Cardiac muscle cell (in vitro differentiated cells and primary cell): ENCODE results near the gene PIGU. TPM values are rescaled to one million over a fixed set of nuclear protein-coding genes. Genes with fewer than 3 reads are reported as not detected.

Source experiments
- DNase-seq, 2 donors: peaks; one replicate each; pipeline versions ENCODE4 v3.0.0 to v3.0.0-alpha.2; 2010 to 2017; ENCODE audit warnings: low read depth in 1 of 2, low spot score in 1 of 2
- H3K27ac ChIP-seq: fragments of 200-600 bp; sonication (generic); 2 replicates; pipeline ENCODE4 v1.5.1; 2016
- H3K27me3 ChIP-seq: fragments of 200-600 bp; sonication (generic); 2 replicates; pipeline ENCODE4 v1.6.0; 2016; ENCODE audit warnings: control low read depth
- H3K36me3 ChIP-seq: fragments of 200-600 bp; sonication (generic); 2 replicates; pipeline ENCODE4 v1.5.1; 2016; ENCODE audit warnings: control low read depth
- H3K4me1 ChIP-seq: fragments of 200-600 bp; sonication (generic); 2 replicates; pipeline ENCODE4 v1.8.1; 2017; ENCODE audit warnings: low read depth, mild to moderate bottlenecking, mixed run types
- H3K4me3 ChIP-seq: fragments of 200-600 bp; sonication (generic); 2 replicates; pipeline ENCODE4 v1.5.1; 2016; ENCODE audit warnings: mild to moderate bottlenecking
- H3K9me3 ChIP-seq: fragments of 200-600 bp; sonication (generic); 2 replicates; pipeline ENCODE4 v1.5.1; 2017; ENCODE audit warnings: low read depth, mild to moderate bottlenecking, control low read depth
- polyA plus RNA-seq: library from polyadenylated mRNA; unstranded; fragments of >200 nt; fragmentation: Nextera tagmentation; extraction: Ambion mirVana; gene quantifications from 2 replicates; pipeline ENCODE4 v1.2.1, GENCODE V29; 2016
- total RNA-seq: library from RNA; depleted of rRNA; stranded (reverse); fragments of >200 nt; gene quantifications from 2 replicates; pipeline ENCODE4 v1.2.3, GENCODE V29; 2016
- TF ChIP-seq, protein P1 (sequence below): IDR thresholded peaks from 2 replicates; pipeline ENCODE4 v1.5.1; 2012; ENCODE audit warnings: low read depth, mild to moderate bottlenecking, low read length

Gene PIGU
- total and polyA plus RNA-seq, 2 experiments from 2014 or later = 22.8 to 40.9 TPM

GRCh38 chr20:34654207-34654744 is 22.6 kb downstream of the PIGU start:
- no peaks in the 10 kb centered on the region for H3K36me3 ChIP-seq
- TF ChIP-seq, protein P1, sequence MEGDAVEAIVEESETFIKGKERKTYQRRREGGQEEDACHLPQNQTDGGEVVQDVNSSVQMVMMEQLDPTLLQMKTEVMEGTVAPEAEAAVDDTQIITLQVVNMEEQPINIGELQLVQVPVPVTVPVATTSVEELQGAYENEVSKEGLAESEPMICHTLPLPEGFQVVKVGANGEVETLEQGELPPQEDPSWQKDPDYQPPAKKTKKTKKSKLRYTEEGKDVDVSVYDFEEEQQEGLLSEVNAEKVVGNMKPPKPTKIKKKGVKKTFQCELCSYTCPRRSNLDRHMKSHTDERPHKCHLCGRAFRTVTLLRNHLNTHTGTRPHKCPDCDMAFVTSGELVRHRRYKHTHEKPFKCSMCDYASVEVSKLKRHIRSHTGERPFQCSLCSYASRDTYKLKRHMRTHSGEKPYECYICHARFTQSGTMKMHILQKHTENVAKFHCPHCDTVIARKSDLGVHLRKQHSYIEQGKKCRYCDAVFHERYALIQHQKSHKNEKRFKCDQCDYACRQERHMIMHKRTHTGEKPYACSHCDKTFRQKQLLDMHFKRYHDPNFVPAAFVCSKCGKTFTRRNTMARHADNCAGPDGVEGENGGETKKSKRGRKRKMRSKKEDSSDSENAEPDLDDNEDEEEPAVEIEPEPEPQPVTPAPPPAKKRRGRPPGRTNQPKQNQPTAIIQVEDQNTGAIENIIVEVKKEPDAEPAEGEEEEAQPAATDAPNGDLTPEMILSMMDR = no peak
- H3K9me3 ChIP-seq = no peaks in the 10 kb centered on the region
- H3K4me1 ChIP-seq = no peaks in the 10 kb centered on the region
- DNase-seq = no peak
- H3K27me3 ChIP-seq = no peaks in the 10 kb centered on the region
- no peak overlapping the region for H3K4me3 ChIP-seq
- no peak overlapping the region for H3K27ac ChIP-seq

- Histone ChIP-seq H3K9me3 (no peaks in the 10 kb centered on the region), H3K27me3 (no peaks in the 10 kb centered on the region), H3K36me3 (no peaks in the 10 kb centered on the region), H3K4me3 (no peak overlapping the region), H3K27ac (no peak overlapping the region), H3K4me1 (no peaks in the 10 kb centered on the region)
- TF ChIP-seq, protein P1 = no peak
- no peak for DNase-seq
Measured at GRCh38 chr20:34651200-34651599, 25.7 kb downstream of the PIGU start.

- Histone ChIP-seq H3K27ac (no peak overlapping the region), H3K27me3 (no peaks in the 10 kb centered on the region), H3K36me3 (no peaks in the 10 kb centered on the region), H3K4me1 (no peaks in the 10 kb centered on the region), H3K4me3 (no peak overlapping the region), H3K9me3 (no peaks in the 10 kb centered on the region)
- TF ChIP-seq, protein P1 = no peak
- no peak for DNase-seq
Measured at GRCh38 chr20:34647737-34648136, 29.2 kb downstream of the PIGU start.

DNA sequence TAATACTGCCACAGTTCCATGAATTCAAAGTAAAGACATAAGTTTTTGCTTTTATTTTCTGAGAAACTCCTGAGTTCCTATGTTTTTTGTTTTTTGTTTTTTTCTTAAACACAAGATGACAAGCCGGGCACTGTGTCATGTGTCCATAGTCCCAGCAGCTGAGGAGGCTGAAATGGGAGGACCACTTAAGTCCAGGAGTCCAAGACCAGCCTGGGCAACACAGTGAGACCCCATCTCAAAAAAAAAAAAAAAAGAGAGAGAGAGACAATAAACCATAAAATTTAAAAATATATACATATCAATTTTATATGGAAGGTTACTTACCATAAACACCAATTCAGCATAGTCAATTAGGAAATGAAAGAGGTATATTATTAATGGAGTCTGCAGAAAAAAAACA is 31.9 kb downstream of the PIGU start:
- peaks cover 2% of the 10 kb centered on the region for H3K4me1 ChIP-seq
- H3K9me3 ChIP-seq = no peaks in the 10 kb centered on the region
- TF ChIP-seq, protein P1 = no peak
- DNase-seq = no peak
- no peaks in the 10 kb centered on the region for H3K36me3 ChIP-seq
- H3K27ac ChIP-seq = no peak overlapping the region
- H3K4me3 ChIP-seq = no peak overlapping the region
- no peaks in the 10 kb centered on the region for H3K27me3 ChIP-seq

- DNase-seq = no peak
- Histone ChIP-seq H3K36me3 (no peaks in the 10 kb centered on the region), H3K27ac (no peak overlapping the region), H3K4me3 (no peak overlapping the region), H3K4me1 (peaks cover 3% of the 10 kb centered on the region), H3K27me3 (no peaks in the 10 kb centered on the region), H3K9me3 (no peaks in the 10 kb centered on the region)
- TF ChIP-seq, protein P1 = no peak
Measured at GRCh38 chr20:34644345-34644744, 32.5 kb downstream of the PIGU start.
